HG02938 (cell line): ENCODE measurements around the gene NKD1.

Source experiments
- ATAC-seq: cut with Tn5 transposase; IDR thresholded peaks from one replicate; pipeline ENCODE4 v1.9.1; 2021; ENCODE audit warnings: mild to moderate bottlenecking, moderate library complexity; ENCODE audit not compliant: unreplicated experiment

NKD1 gene

GRCh38 chr16:50692644-50692998, 144.4 kb downstream of the NKD1 start:
- no peak for ATAC-seq

- ATAC-seq = no peak
These were observed 145.0 kb downstream of the NKD1 start, which contains the start of gene NOD2 for GRCh38 chr16:50692999-50693781. Gene NOD2 (plus strand): TSS chr16:50693606. CDS start chr16:50699496, 5,890 bp downstream.

- no peak for ATAC-seq
These were observed 146.0 kb downstream of the NKD1 start for GRCh38 chr16:50694206-50694605.

GRCh38 chr16:50695017-50696000, 147.1 kb downstream of the NKD1 start:
- no peak for ATAC-seq

GRCh38 chr16:50696126-50696525, 147.9 kb downstream of the NKD1 start:
- ATAC-seq = no peak

- ATAC-seq = peak; percentile 58
These were observed 148.6 kb downstream of the NKD1 start for GRCh38 chr16:50696575-50697420.

- ATAC-seq = no peak
These were observed 149.2 kb downstream of the NKD1 start for GRCh38 chr16:50697421-50697715.

- peak; percentile 43 for ATAC-seq
These were observed 149.9 kb downstream of the NKD1 start for GRCh38 chr16:50697881-50698767.
